Measurements from ENCODE around the gene EBPL. TPM values are rescaled to one million over a fixed set of nuclear protein-coding genes. Genes with fewer than 3 reads are reported as not detected.
A peak's percentile ranks its signal among the peaks of the same experiment; 100 is the strongest.

Gene EBPL
- total and polyA plus RNA-seq, 8 donors = 36.5 to 307 (median 65.1) TPM

- Histone ChIP-seq H3K9me3 (no peaks in the 10 kb centered on the region), H3K36me3 (no peaks in the 10 kb centered on the region), H3K4me3 (peak overlapping the region in 3 of 4 donors; percentile 28 to 41 (median 32)), H3K4me1 (peaks cover 0 to 26% (median 8%) of the 10 kb centered on the region in 4 donors), H3K27ac (peak overlapping the region in 2 of 5 donors; percentile 8 to 66), H3K27me3 (no peaks in the 10 kb centered on the region)
- 75 to 85% (median 81%) methylated on average over 8 of the region's 8 CpGs for WGBS, 5 donors
- TF ChIP-seq CTCF (IDR thresholded peaks at IDR 0.05) = no peak
- no peak for TF ChIP-seq EP300 (IDR thresholded peaks at IDR 0.05)
- TF ChIP-seq POLR2A (IDR thresholded peaks at IDR 0.05) = no peak
- intact Hi-C loops (cut with DNase I; ENCODE audit: low total_unique reads) = no loop called here
- DNase-seq = no peak
These were observed 61.9 kb downstream of the EBPL start for GRCh38 chr13:49629196-49629938.

DNA sequence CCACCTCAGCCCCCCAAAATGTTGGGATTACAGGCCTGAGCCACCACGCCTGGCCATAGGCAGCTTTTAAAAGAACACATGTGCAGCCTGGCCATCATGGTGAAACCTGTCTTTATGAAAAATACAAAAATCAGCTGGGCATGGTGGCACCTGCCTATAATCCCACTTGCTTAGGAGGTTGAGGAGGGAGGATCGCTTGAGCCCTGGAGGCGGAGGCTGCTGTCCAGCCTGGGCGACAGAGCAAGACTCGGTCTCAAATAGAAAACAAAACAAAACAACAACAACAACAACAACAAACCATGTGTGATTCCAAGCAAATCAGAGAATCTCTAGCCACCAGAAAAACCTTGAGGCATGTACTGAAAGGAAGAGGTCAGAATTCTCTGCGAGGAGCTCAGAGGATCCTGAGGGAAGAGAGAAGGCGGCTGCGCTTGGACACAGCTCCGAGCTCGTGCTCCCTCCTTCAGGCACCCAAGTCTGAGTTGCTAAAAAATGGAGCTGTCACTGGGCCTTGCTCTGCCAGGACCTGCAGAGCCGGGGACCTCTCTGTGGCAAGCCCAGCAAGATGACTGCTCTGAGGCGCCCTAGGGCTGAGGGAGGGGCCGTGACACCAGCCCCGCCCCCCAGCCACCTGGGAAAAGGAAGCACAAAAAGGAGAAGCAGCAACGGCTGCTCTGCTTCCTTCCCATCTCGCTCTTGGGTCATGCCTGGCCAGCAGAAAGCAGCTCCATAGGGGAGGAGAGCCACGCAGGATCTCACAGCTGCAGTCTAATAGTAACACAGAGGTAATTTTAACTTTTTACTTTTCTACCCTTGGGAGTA lies 63.2 kb downstream of the EBPL start, which contains the start of gene ARL11:
ARL11 (plus strand) TSS at position 677 of the 822 bp plus-strand sequence. CDS start 1,941 bp downstream, outside the sequence.
- no peaks in the 10 kb centered on the region for H3K36me3 ChIP-seq
- DNase-seq = peak; percentile 56 to 71
- peak within 1 kb of the TSS; percentile 11 to 41 (median 30) for H3K4me3 ChIP-seq
- H3K27ac ChIP-seq = peak within 1 kb of the TSS in 3 of 5 donors; percentile 33 to 66 (median 33)
- H3K27me3 ChIP-seq = no peaks in the 10 kb centered on the region
- no peaks in the 10 kb centered on the region for H3K9me3 ChIP-seq
- intact Hi-C loops (cut with DNase I; ENCODE audit: low total_unique reads) = no loop called here
- 48 to 55% (median 49%) methylated on average over 17 of the region's 17 CpGs for WGBS, 5 donors
- H3K4me1 ChIP-seq = peaks cover 0 to 26% (median 8%) of the 10 kb centered on the region in 4 donors
- TF ChIP-seq CTCF (IDR thresholded peaks at IDR 0.05) (no peak), POLR2AphosphoS5 (IDR thresholded peaks at IDR 0.05) (no peak), POLR2A (IDR thresholded peaks at IDR 0.05) (no peak), EP300 (IDR thresholded peaks at IDR 0.05) (no peak)

DNA sequence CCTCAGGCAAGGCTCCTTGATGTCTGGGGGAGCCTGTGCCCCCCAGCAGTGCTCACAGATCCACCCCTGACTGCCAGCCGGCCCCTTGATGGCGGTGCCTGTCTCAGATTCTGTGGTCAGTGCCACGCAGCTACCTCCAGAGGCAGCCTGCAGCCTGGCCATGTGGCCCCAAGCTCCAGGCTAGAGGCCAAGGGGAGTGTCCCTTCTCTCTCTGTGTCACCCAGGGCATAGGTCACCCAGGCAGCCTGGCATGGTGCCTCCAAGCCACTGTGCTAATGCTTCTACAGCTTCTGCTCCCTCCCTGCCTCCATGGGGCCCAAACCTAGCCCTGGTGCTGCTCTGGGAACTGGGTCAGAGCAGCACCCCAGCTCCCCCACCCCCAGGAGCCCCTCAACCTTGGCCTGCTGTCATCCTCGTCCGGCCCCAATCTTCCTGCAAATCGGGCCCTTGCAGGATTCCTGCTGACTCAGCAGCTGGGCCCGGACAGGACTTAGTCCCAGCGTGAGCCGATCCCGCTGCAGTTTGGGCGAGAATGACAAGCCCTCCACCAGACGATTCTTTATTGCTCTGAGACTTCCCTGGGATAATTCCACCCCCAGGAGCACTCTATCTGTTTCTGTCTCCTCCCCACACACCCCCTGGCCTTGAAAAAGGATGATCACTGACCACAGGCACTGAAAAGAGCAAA lies 65.8 kb downstream of the EBPL start:
- no peak overlapping the region for H3K4me3 ChIP-seq
- TF ChIP-seq CTCF (IDR thresholded peaks at IDR 0.05) = no peak
- no peak for TF ChIP-seq POLR2A (IDR thresholded peaks at IDR 0.05)
- TF ChIP-seq EP300 (IDR thresholded peaks at IDR 0.05) = no peak
- no peak for TF ChIP-seq POLR2AphosphoS5 (IDR thresholded peaks at IDR 0.05)
- H3K4me1 ChIP-seq = peaks cover 0 to 24% (median 8%) of the 10 kb centered on the region in 4 donors
- intact Hi-C loops (cut with DNase I; ENCODE audit: low total_unique reads) = no loop called here
- H3K27ac ChIP-seq = no peak overlapping the region
- peak; percentile 42 to 87 for DNase-seq
- H3K27me3 ChIP-seq = no peaks in the 10 kb centered on the region
- WGBS, 5 donors = 51 to 82% (median 69%) methylated on average over 10 to 12 of the region's 12 CpGs
- no peaks in the 10 kb centered on the region for H3K9me3 ChIP-seq
- H3K36me3 ChIP-seq = no peaks in the 10 kb centered on the region

GRCh38 chr13:49624229-49624628 lies 67.1 kb downstream of the EBPL start:
- WGBS, 5 donors = 87 to 92% (median 90%) methylated on average over 6 of the region's 6 CpGs
- DNase-seq = no peak
- intact Hi-C loops (cut with DNase I; ENCODE audit: low total_unique reads) = no loop called here

More at GRCh38 chr13:49624229-49624628, 67.1 kb downstream of the EBPL start:
- Histone ChIP-seq H3K4me1 (peaks cover 0 to 16% (median 8%) of the 10 kb centered on the region in 4 donors), H3K27ac (no peak overlapping the region), H3K9me3 (no peaks in the 10 kb centered on the region), H3K27me3 (no peaks in the 10 kb centered on the region), H3K4me3 (no peak overlapping the region), H3K36me3 (no peaks in the 10 kb centered on the region)
- TF ChIP-seq POLR2AphosphoS5 (IDR thresholded peaks at IDR 0.05) (no peak), EP300 (IDR thresholded peaks at IDR 0.05) (no peak), CTCF (IDR thresholded peaks at IDR 0.05) (no peak), POLR2A (IDR thresholded peaks at IDR 0.05) (no peak)
